Hepatocyte (in vitro differentiated cells): ENCODE measurements around the gene SLC12A8. TPM values are rescaled to one million over a fixed set of nuclear protein-coding genes. Genes with fewer than 3 reads are reported as not detected.

Experiments used
- DNase-seq: peaks from one replicate; pipeline ENCODE4 v3.0.0-alpha.2; 2016; ENCODE audit warnings: low spot score
- H2AFZ ChIP-seq: fragments of 200-600 bp; sonication (generic); 2 replicates; pipeline ENCODE4 v1.6.0; 2016; ENCODE audit warnings: antibody characterized with exemption, mild to moderate bottlenecking
- H3K27ac ChIP-seq: fragments of 200-600 bp; sonication (generic); 2 replicates; pipeline ENCODE4 v1.5.1; 2016; ENCODE audit warnings: mild to moderate bottlenecking
- H3K27me3 ChIP-seq: fragments of 200-600 bp; sonication (generic); 2 replicates; pipeline ENCODE4 v1.6.1; 2016
- H3K36me3 ChIP-seq: fragments of 200-600 bp; sonication (generic); replicated peaks from 2 replicates; pipeline ENCODE4 v1.5.1; 2016; ENCODE audit warnings: low read depth; ENCODE audit not compliant: insufficient read depth
- H3K4me1 ChIP-seq: fragments of 200-600 bp; sonication (generic); 2 replicates; pipeline ENCODE4 v1.5.1; 2016; ENCODE audit warnings: mild to moderate bottlenecking, moderate library complexity; ENCODE audit not compliant: insufficient read depth
- H3K4me2 ChIP-seq: fragments of 200-600 bp; sonication (generic); 2 replicates; pipeline ENCODE4 v1.6.0; 2016
- H3K4me3 ChIP-seq: fragments of 200-600 bp; sonication (generic); 2 replicates; pipeline ENCODE4 v1.5.1; 2016; ENCODE audit warnings: mild to moderate bottlenecking
- H3K79me2 ChIP-seq: fragments of 200-600 bp; sonication (generic); 2 replicates; pipeline ENCODE4 v1.6.0; 2017; ENCODE audit warnings: mild to moderate bottlenecking
- H3K9me2 ChIP-seq: fragments of 200-600 bp; sonication (generic); replicated peaks from 2 replicates; pipeline ENCODE4 v1.6.0; 2017; ENCODE audit warnings: mild to moderate bottlenecking; ENCODE audit not compliant: insufficient read depth
- H3K9me3 ChIP-seq: fragments of 200-600 bp; sonication (generic); 2 replicates; pipeline ENCODE4 v1.5.1; 2016; ENCODE audit warnings: low read depth, mild to moderate bottlenecking
- H4K20me1 ChIP-seq: fragments of 200-600 bp; sonication (generic); 2 replicates; pipeline ENCODE4 v1.6.0; 2016; ENCODE audit warnings: mild to moderate bottlenecking; ENCODE audit not compliant: insufficient read depth, poor library complexity, severe bottlenecking
- EZH2 ChIP-seq: fragments of 200-600 bp; sonication (generic); IDR thresholded peaks from 2 replicates; pipeline ENCODE4 v1.6.1; 2016; ENCODE audit warnings: antibody characterized with exemption, mild to moderate bottlenecking, borderline replicate concordance
- EZH2phosphoT487 ChIP-seq: fragments of 200-600 bp; sonication (generic); IDR thresholded peaks from one replicate; pipeline ENCODE4 v1.6.1; 2018; ENCODE audit warnings: antibody characterized with exemption, mild to moderate bottlenecking, low read depth, moderate library complexity; ENCODE audit not compliant: unreplicated experiment, severe bottlenecking
- WGBS: methylation state at CpG from one replicate; pipeline ENCODE4 v1.1.6; 2016; ENCODE audit warnings: low lambda C conversion rate; ENCODE audit errors: missing lambda C conversion rate; 5-methylcytosine and 5-hydroxymethylcytosine counted together
- polyA plus RNA-seq: library from polyadenylated mRNA; unstranded; fragments of >200 nt; fragmentation: Nextera tagmentation; extraction: Ambion mirVana; gene quantifications from 2 replicates; pipeline ENCODE4 v1.2.1, GENCODE V29; 2016
- total RNA-seq: library from RNA; depleted of rRNA; stranded (reverse); fragments of >200 nt; gene quantifications from 2 replicates; pipeline ENCODE4 v1.2.3, GENCODE V29; 2014
- TF ChIP-seq, protein P1 (sequence below): fragments of 200-600 bp; sonication (generic); IDR thresholded peaks from 2 replicates; pipeline ENCODE4 v1.5.1; 2016; ENCODE audit warnings: antibody characterized with exemption, mild to moderate bottlenecking; ENCODE audit not compliant: poor library complexity

SLC12A8 gene
- total and polyA plus RNA-seq, 2 experiments from 2014 or later, result 18.9 to 20.0 TPM

DNA sequence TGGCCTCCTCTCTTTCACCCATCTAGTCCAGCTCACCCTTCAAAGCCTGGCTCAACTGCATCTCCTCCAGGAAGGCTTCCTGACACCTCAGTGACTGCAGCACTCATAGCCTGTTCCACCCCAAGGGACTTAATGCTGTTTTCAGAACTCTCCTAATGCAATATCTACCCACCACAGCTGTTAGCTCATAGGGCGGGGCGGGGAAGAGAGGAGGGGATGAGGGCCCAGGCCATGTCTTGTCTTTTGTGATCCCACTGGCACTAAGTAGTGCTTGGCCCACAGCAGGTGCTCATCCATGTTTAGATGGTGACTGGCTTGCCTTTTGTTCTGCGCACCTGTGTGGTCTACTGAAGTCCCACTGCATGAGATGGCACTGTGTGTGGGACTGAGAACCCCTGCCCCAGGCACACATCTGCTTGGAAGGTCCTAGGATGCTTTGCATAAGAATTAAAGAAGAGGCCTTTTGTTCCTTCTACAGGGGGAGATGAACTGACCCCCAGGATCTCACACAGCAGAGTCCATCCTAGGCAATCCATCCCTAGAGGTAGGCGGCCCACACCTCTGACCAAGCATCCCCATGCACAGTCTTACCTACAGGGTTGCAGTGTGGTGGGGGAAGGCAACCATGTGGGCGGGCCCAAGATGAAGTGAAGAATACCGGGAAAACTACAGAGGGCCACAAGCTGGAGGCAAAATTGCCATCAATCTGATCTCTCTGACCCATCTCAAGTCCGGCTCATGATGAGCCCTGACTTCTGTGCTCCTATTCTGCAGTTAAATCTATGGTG lies 23.0 kb downstream of the SLC12A8 start:
- Histone ChIP-seq H3K27ac (no peak overlapping the region), H3K4me2 (no peak overlapping the region), H2AFZ (no peak overlapping the region), H3K9me2 (no peaks in the 10 kb centered on the region), H3K79me2 (no peaks in the 10 kb centered on the region), H3K9me3 (no peaks in the 10 kb centered on the region), H3K4me1 (peaks cover 16% of the 10 kb centered on the region), H3K4me3 (no peak overlapping the region), H4K20me1 (no peaks in the 10 kb centered on the region), H3K36me3 (no peaks in the 10 kb centered on the region), H3K27me3 (no peaks in the 10 kb centered on the region)
- WGBS, result 97% methylated on average over 7 of the region's 7 CpGs
- no peak for TF ChIP-seq EZH2phosphoT487
- TF ChIP-seq, protein P1, sequence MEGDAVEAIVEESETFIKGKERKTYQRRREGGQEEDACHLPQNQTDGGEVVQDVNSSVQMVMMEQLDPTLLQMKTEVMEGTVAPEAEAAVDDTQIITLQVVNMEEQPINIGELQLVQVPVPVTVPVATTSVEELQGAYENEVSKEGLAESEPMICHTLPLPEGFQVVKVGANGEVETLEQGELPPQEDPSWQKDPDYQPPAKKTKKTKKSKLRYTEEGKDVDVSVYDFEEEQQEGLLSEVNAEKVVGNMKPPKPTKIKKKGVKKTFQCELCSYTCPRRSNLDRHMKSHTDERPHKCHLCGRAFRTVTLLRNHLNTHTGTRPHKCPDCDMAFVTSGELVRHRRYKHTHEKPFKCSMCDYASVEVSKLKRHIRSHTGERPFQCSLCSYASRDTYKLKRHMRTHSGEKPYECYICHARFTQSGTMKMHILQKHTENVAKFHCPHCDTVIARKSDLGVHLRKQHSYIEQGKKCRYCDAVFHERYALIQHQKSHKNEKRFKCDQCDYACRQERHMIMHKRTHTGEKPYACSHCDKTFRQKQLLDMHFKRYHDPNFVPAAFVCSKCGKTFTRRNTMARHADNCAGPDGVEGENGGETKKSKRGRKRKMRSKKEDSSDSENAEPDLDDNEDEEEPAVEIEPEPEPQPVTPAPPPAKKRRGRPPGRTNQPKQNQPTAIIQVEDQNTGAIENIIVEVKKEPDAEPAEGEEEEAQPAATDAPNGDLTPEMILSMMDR, result no peak
- TF ChIP-seq EZH2, result no peak
- DNase-seq, result no peak

DNA sequence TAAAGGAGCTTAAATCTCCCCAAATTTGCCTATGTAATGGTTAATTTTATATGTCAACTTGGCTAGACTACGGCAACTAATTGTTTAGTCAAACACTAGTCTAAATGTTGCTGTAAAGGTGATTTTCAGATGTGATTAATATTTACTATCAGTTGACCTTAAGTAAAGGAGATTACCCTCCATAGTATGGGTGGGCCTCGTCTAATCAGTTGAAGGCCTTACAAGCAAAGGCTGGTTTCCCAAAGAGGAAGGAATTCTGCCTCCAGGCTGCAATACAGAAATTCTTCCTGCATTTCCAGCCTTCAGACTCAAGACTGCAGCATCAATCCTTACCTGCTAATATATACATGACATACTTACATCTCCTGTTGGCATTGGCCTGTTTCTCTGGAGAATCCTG lies 23.6 kb downstream of the SLC12A8 start:
- H3K9me3 ChIP-seq, result no peaks in the 10 kb centered on the region

DNA sequence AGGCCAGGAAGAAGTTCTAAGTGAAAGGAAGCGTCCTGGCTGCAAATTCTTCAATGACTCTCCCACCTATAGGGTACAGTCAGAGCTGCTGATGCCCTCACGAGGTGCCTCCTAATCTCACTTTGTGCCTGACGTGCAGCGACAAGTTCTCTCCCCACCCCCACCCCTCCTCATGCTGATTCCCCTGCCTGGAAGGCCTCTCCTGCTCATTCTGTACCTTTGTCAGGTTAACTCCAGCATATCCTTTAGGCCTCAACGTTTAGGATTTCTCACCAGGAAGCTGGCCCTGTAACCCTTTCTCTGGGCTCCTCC lies 25.0 kb downstream of the SLC12A8 start:
- DNase-seq, result no peak
- Histone ChIP-seq H3K27ac (no peak overlapping the region), H3K36me3 (no peaks in the 10 kb centered on the region), H3K27me3 (no peaks in the 10 kb centered on the region), H3K4me2 (no peak overlapping the region), H3K4me1 (peaks cover 16% of the 10 kb centered on the region), H3K9me2 (no peaks in the 10 kb centered on the region), H2AFZ (no peak overlapping the region), H3K79me2 (no peaks in the 10 kb centered on the region), H3K9me3 (no peaks in the 10 kb centered on the region), H4K20me1 (no peaks in the 10 kb centered on the region), H3K4me3 (no peak overlapping the region)
- TF ChIP-seq EZH2phosphoT487 (no peak), EZH2 (no peak)
- TF ChIP-seq, protein P1, result no peak
- 64% methylated on average over 5 of the region's 5 CpGs for WGBS

More for the DNA sequence above, 23.6 kb downstream of the SLC12A8 start:
- TF ChIP-seq EZH2 (no peak), EZH2phosphoT487 (no peak)
- TF ChIP-seq, protein P1, result no peak
- no peak for DNase-seq
- Histone ChIP-seq H2AFZ (no peak overlapping the region), H3K4me1 (peaks cover 16% of the 10 kb centered on the region), H3K27ac (no peak overlapping the region), H3K79me2 (no peaks in the 10 kb centered on the region), H3K27me3 (no peaks in the 10 kb centered on the region), H4K20me1 (no peaks in the 10 kb centered on the region), H3K4me3 (no peak overlapping the region), H3K36me3 (no peaks in the 10 kb centered on the region), H3K4me2 (no peak overlapping the region), H3K9me2 (no peaks in the 10 kb centered on the region)
- 96% methylated on average over 2 of the region's 2 CpGs for WGBS
